Measurements from ENCODE around the gene IFNGR2. TPM values are rescaled to one million over a fixed set of nuclear protein-coding genes. Genes with fewer than 3 reads are reported as not detected.

Gene IFNGR2
- total and polyA plus RNA-seq, 2 experiments from 2014 or later, result 92.8 to 113 TPM

- Histone ChIP-seq H3F3A (ENCODE audit: insufficient read depth) (0 out of 2 replicates have a peak, but pooled peaks cover 6% of the 10 kb centered on the region), H4K20me1 (ENCODE audit: insufficient read depth) (no peaks in the 10 kb centered on the region), H3K79me2 (ENCODE audit: insufficient read depth) (no peaks in the 10 kb centered on the region), H3K9me2 (ENCODE audit: insufficient read depth) (no peaks in the 10 kb centered on the region), H3K4me2 (ENCODE audit: unreplicated experiment) (no peak overlapping the region), H2AFZ (no peak overlapping the region), H3K27ac (no peak overlapping the region), H3K9ac (no peak overlapping the region), H3K27me3 (replicated peaks; ENCODE audit: insufficient read depth) (no peaks in the 10 kb centered on the region), H3K4me1 (ENCODE audit: insufficient read depth) (peaks cover 9% of the 10 kb centered on the region), H3K4me3 (no peak overlapping the region), H3K36me3 (ENCODE audit: low read depth) (no peaks in the 10 kb centered on the region), H3K9me3 (ENCODE audit: low read depth) (no peaks in the 10 kb centered on the region)
- DNase-seq, result no peak
- 71 to 76% methylated on average over 5 of the region's 5 CpGs for WGBS, 2 experiments (ENCODE audit: low coverage in 1 of 2, low lambda C conversion rate in 2 of 2, missing lambda C conversion rate in 2 of 2)
- TF ChIP-seq EZH2 (IDR thresholded peaks at IDR 0.05; ENCODE audit: insufficient read depth, poor library complexity, severe bottlenecking), result no peak
- no peak for TF ChIP-seq EZH2phosphoT487 (IDR thresholded peaks at IDR 0.05; ENCODE audit: insufficient read depth, low read depth)
- in situ Hi-C loops (cut with MboI), result no loop called here
Measured at GRCh38 chr21:33393348-33393747, 9.9 kb upstream of the IFNGR2 start.

- H3K4me1 ChIP-seq (ENCODE audit: insufficient read depth), result peaks cover 9% of the 10 kb centered on the region
- no peak overlapping the region for H3K9ac ChIP-seq
- H3K27ac ChIP-seq, result no peak overlapping the region
- H3K36me3 ChIP-seq (ENCODE audit: low read depth), result no peaks in the 10 kb centered on the region
- in situ Hi-C loops (cut with MboI), result no loop called here
- H3K4me2 ChIP-seq (ENCODE audit: unreplicated experiment), result no peak overlapping the region
- DNase-seq, result peak; percentile 20
- H3K4me3 ChIP-seq, result no peak overlapping the region
- no peaks in the 10 kb centered on the region for H3K79me2 ChIP-seq (ENCODE audit: insufficient read depth)
- H2AFZ ChIP-seq, result no peak overlapping the region
- 0 out of 2 replicates have a peak, but pooled peaks cover 6% of the 10 kb centered on the region for H3F3A ChIP-seq (ENCODE audit: insufficient read depth)
- 85 to 89% methylated on average over 6 to 8 of the region's 8 CpGs for WGBS, 2 experiments (ENCODE audit: low coverage in 1 of 2, low lambda C conversion rate in 2 of 2, missing lambda C conversion rate in 2 of 2)
- TF ChIP-seq EZH2phosphoT487 (IDR thresholded peaks at IDR 0.05; ENCODE audit: insufficient read depth, low read depth) (no peak), EZH2 (IDR thresholded peaks at IDR 0.05; ENCODE audit: insufficient read depth, poor library complexity, severe bottlenecking) (no peak)
- no peaks in the 10 kb centered on the region for H4K20me1 ChIP-seq (ENCODE audit: insufficient read depth)
- no peaks in the 10 kb centered on the region for H3K9me2 ChIP-seq (ENCODE audit: insufficient read depth)
- no peaks in the 10 kb centered on the region for H3K27me3 ChIP-seq (replicated peaks; ENCODE audit: insufficient read depth)
- no peaks in the 10 kb centered on the region for H3K9me3 ChIP-seq (ENCODE audit: low read depth)
Measured at GRCh38 chr21:33394260-33394659, 9.0 kb upstream of the IFNGR2 start.

- H2AFZ ChIP-seq, result no peak overlapping the region
Measured at GRCh38 chr21:33395891-33396331, 7.3 kb upstream of the IFNGR2 start.

GRCh38 chr21:33396436-33396835 is 6.8 kb upstream of the IFNGR2 start:
- no peak overlapping the region for H2AFZ ChIP-seq
- H3K9me3 ChIP-seq (ENCODE audit: low read depth), result no peaks in the 10 kb centered on the region
- in situ Hi-C loops (cut with MboI), result no loop called here
- no peak overlapping the region for H3K4me2 ChIP-seq (ENCODE audit: unreplicated experiment)
- WGBS, 2 experiments (ENCODE audit: low coverage in 1 of 2, low lambda C conversion rate in 2 of 2, missing lambda C conversion rate in 2 of 2), result 86 to 88% methylated on average over 6 of the region's 6 CpGs
- no peak overlapping the region for H3K4me3 ChIP-seq
- H3K9ac ChIP-seq, result no peak overlapping the region
- no peak overlapping the region for H3K27ac ChIP-seq
- H3K79me2 ChIP-seq (ENCODE audit: insufficient read depth), result no peaks in the 10 kb centered on the region
- peaks cover 19% of the 10 kb centered on the region for H3F3A ChIP-seq (ENCODE audit: insufficient read depth)
- no peaks in the 10 kb centered on the region for H4K20me1 ChIP-seq (ENCODE audit: insufficient read depth)
- TF ChIP-seq EZH2 (IDR thresholded peaks at IDR 0.05; ENCODE audit: insufficient read depth, poor library complexity, severe bottlenecking), result no peak
- TF ChIP-seq EZH2phosphoT487 (IDR thresholded peaks at IDR 0.05; ENCODE audit: insufficient read depth, low read depth), result no peak
- H3K9me2 ChIP-seq (ENCODE audit: insufficient read depth), result no peaks in the 10 kb centered on the region
- no peaks in the 10 kb centered on the region for H3K27me3 ChIP-seq (replicated peaks; ENCODE audit: insufficient read depth)
- no peaks in the 10 kb centered on the region for H3K36me3 ChIP-seq (ENCODE audit: low read depth)
- peaks cover 14% of the 10 kb centered on the region for H3K4me1 ChIP-seq (ENCODE audit: insufficient read depth)
- DNase-seq, result no peak

More at GRCh38 chr21:33395891-33396331, 7.3 kb upstream of the IFNGR2 start:
- Histone ChIP-seq H3K36me3 (ENCODE audit: low read depth) (no peaks in the 10 kb centered on the region), H3F3A (ENCODE audit: insufficient read depth) (peaks cover 15% of the 10 kb centered on the region), H3K79me2 (ENCODE audit: insufficient read depth) (no peaks in the 10 kb centered on the region), H3K4me3 (no peak overlapping the region), H3K9ac (no peak overlapping the region), H3K4me2 (ENCODE audit: unreplicated experiment) (peak overlapping the region; percentile 19), H3K27me3 (replicated peaks; ENCODE audit: insufficient read depth) (no peaks in the 10 kb centered on the region), H3K9me3 (ENCODE audit: low read depth) (no peaks in the 10 kb centered on the region), H3K9me2 (ENCODE audit: insufficient read depth) (no peaks in the 10 kb centered on the region), H4K20me1 (ENCODE audit: insufficient read depth) (no peaks in the 10 kb centered on the region), H3K4me1 (ENCODE audit: insufficient read depth) (peaks cover 9% of the 10 kb centered on the region), H3K27ac (no peak overlapping the region)
- no peak for TF ChIP-seq EZH2 (IDR thresholded peaks at IDR 0.05; ENCODE audit: insufficient read depth, poor library complexity, severe bottlenecking)
- TF ChIP-seq EZH2phosphoT487 (IDR thresholded peaks at IDR 0.05; ENCODE audit: insufficient read depth, low read depth), result no peak
- WGBS, 2 experiments (ENCODE audit: low coverage in 1 of 2, low lambda C conversion rate in 2 of 2, missing lambda C conversion rate in 2 of 2), result 89 to 93% methylated on average over 6 of the region's 6 CpGs
- DNase-seq, result peak; percentile 49
- in situ Hi-C loops (cut with MboI), result no loop called here

- in situ Hi-C loops (cut with MboI), result no loop called here
- TF ChIP-seq EZH2 (IDR thresholded peaks at IDR 0.05; ENCODE audit: insufficient read depth, poor library complexity, severe bottlenecking), result no peak
- no peak for TF ChIP-seq EZH2phosphoT487 (IDR thresholded peaks at IDR 0.05; ENCODE audit: insufficient read depth, low read depth)
- Histone ChIP-seq H3K27ac (no peak overlapping the region), H4K20me1 (ENCODE audit: insufficient read depth) (no peaks in the 10 kb centered on the region), H2AFZ (peak overlapping the region; percentile 46), H3K79me2 (ENCODE audit: insufficient read depth) (no peaks in the 10 kb centered on the region), H3K27me3 (replicated peaks; ENCODE audit: insufficient read depth) (no peaks in the 10 kb centered on the region), H3K4me2 (ENCODE audit: unreplicated experiment) (no peak overlapping the region), H3K9me3 (ENCODE audit: low read depth) (no peaks in the 10 kb centered on the region), H3F3A (ENCODE audit: insufficient read depth) (peaks cover 22% of the 10 kb centered on the region), H3K9me2 (ENCODE audit: insufficient read depth) (no peaks in the 10 kb centered on the region), H3K9ac (no peak overlapping the region), H3K4me3 (no peak overlapping the region), H3K36me3 (ENCODE audit: low read depth) (no peaks in the 10 kb centered on the region), H3K4me1 (ENCODE audit: insufficient read depth) (peaks cover 17% of the 10 kb centered on the region)
- DNase-seq, result peak; percentile 53
- WGBS, 2 experiments (ENCODE audit: low coverage in 1 of 2, low lambda C conversion rate in 2 of 2, missing lambda C conversion rate in 2 of 2), result 82 to 88% methylated on average over 5 of the region's 5 CpGs
Measured at GRCh38 chr21:33396951-33397350, 6.3 kb upstream of the IFNGR2 start.

Measured in GM23248 (cell line).